Gastrocnemius medialis (tissue), 4 donors: Measurements from ENCODE around the gene PCSK4. TPM values are rescaled to one million over a fixed set of nuclear protein-coding genes. Genes with fewer than 3 reads are reported as not detected.
"Not testable (repeated sequence)": the region's sequence is repeated elsewhere in the genome, so short reads cannot be mapped to it uniquely, and the experiment has no call there.

Source experiments
- ATAC-seq, 2 donors: fragments of 150-250 bp; one replicate each; pipeline ENCODE4 v1.9.1; 2016
- DNase-seq, 2 donors: peaks; one replicate each; pipeline ENCODE4 v3.0.0-alpha.2; 2019
- H3K27ac ChIP-seq, 4 donors: fragments of 200-600 bp; sonication (generic); 1 replicate in 1 of 4; 2 replicates in 3 of 4; pipeline ENCODE4 v1.5.1; 2016 to 2018; ENCODE audit warnings: mild to moderate bottlenecking in 2 of 4, moderate library complexity in 1 of 4
- H3K27me3 ChIP-seq, 3 donors: fragments of 200-600 bp; sonication (generic) in 2 of 3; 1 replicate in 1 of 3; 2 replicates in 2 of 3; pipeline versions ENCODE4 v1.5.1 to v1.6.0; 2016 to 2019; ENCODE audit warnings: mild to moderate bottlenecking in 1 of 3, moderate library complexity in 1 of 3
- H3K36me3 ChIP-seq, 2 donors: fragments of 200-600 bp; sonication (generic) in 1 of 2; one replicate each; pipeline ENCODE4 v1.5.1; 2017 to 2018
- H3K4me1 ChIP-seq, 2 donors: fragments of 200-600 bp; sonication (generic) in 1 of 2; one replicate each; pipeline ENCODE4 v1.5.1; 2016 to 2017; ENCODE audit warnings: mild to moderate bottlenecking in 2 of 2
- H3K4me3 ChIP-seq, 4 donors: fragments of 200-600 bp; sonication (generic) in 3 of 4; 1 replicate in 1 of 4; 2 replicates in 3 of 4; pipeline ENCODE4 v1.5.1; 2016 to 2019; ENCODE audit warnings: mild to moderate bottlenecking in 2 of 4
- H3K9me3 ChIP-seq, 3 donors: fragments of 200-600 bp; sonication (generic) in 2 of 3; 1 replicate in 1 of 3; 2 replicates in 2 of 3; pipeline ENCODE4 v1.5.1; 2016 to 2019
- POLR2A ChIP-seq, 2 donors: fragments of 450-650 bp; IDR thresholded peaks; one replicate each; pipeline ENCODE4 v1.6.1; 2017; ENCODE audit warnings: antibody characterized with exemption in 2 of 2, mild to moderate bottlenecking in 2 of 2, moderate library complexity in 2 of 2
- in situ Hi-C, 4 donors: fragments of 200-750 bp; cut with MboI; loops; one replicate each; pipeline versions ENCODE4 v1.15.0 to v1.8.0; 2017; ENCODE audit warnings: low sequenced_read_pairs in 4 of 4
- intact Hi-C: fragments of 100-400 bp; cut with DNase I; formaldehyde crosslinking; loops from one replicate; pipeline ENCODE4 v1.15.1; 2023; ENCODE audit warnings: low total_unique reads
- total RNA-seq, 4 donors: library from RNA; depleted of rRNA; stranded (reverse); fragments of >200 nt; gene quantifications; one replicate each; pipeline versions ENCODE4 v1.1.0 to v1.2.3, GENCODE V29; 2016
- TF ChIP-seq, protein P1 (sequence below), 5 experiments: fragments of 450-650 bp in 3 of 5; fragments of 200-600 bp in 2 of 5; sonication (generic) in 2 of 5; IDR thresholded peaks in 4 of 5; conservative IDR thresholded peaks in 1 of 5; 1 replicate in 4 of 5; 2 replicates in 1 of 5; pipeline ENCODE4 v1.5.1; 2016 to 2019; ENCODE audit warnings: antibody characterized with exemption in 5 of 5, mild to moderate bottlenecking in 3 of 5, moderate library complexity in 3 of 5

PCSK4 gene
- total RNA-seq, 4 donors from 2014 or later = 0.12 to 0.60 (median 0.37) TPM

DNA sequence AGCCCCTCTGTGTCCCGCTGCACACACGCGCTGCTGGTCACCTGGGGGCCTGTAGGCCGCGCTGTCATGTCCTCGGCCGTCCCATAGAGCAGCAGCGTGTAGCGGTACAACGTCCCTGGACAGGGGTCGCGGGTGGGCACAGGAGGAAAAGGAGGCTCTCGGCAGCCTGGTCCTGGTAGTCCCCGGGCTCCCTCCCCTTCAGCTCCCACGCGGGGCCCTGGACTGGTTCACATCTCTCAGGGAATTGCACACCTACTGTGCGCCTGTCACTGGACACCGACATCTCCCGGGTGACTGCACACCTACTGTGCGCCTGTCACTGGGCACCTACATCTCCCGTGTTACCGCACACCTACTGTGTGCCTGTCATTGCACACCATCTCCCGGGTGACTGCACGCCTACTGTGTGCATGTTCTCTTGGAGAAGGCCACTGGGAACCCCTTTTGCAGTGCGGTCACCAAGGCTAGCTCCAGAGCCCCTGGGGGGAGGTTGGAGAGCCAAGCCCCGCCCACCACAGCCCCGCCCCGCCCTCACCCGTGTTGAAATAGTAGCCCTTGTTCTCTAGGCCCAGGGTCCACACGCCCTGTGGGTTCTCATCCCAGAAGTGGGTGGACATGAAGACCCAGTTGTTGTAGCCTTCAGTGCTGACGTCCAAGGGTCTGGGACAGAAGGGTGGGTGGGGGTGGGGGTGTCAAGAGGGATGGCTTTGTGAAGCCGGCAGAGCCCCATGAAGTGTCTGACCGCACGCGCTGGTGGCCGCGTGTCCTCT, 7.6 kb downstream of the PCSK4 start:
- Histone ChIP-seq H3K4me1 (peaks cover 9 to 16% of the 10 kb centered on the region in 2 donors), H3K27ac (no peak overlapping the region), H3K9me3 (no peaks in the 10 kb centered on the region), H3K36me3 (no peaks in the 10 kb centered on the region), H3K27me3 (no peaks in the 10 kb centered on the region), H3K4me3 (no peak overlapping the region)
- TF ChIP-seq, protein P1, sequence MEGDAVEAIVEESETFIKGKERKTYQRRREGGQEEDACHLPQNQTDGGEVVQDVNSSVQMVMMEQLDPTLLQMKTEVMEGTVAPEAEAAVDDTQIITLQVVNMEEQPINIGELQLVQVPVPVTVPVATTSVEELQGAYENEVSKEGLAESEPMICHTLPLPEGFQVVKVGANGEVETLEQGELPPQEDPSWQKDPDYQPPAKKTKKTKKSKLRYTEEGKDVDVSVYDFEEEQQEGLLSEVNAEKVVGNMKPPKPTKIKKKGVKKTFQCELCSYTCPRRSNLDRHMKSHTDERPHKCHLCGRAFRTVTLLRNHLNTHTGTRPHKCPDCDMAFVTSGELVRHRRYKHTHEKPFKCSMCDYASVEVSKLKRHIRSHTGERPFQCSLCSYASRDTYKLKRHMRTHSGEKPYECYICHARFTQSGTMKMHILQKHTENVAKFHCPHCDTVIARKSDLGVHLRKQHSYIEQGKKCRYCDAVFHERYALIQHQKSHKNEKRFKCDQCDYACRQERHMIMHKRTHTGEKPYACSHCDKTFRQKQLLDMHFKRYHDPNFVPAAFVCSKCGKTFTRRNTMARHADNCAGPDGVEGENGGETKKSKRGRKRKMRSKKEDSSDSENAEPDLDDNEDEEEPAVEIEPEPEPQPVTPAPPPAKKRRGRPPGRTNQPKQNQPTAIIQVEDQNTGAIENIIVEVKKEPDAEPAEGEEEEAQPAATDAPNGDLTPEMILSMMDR (IDR thresholded peaks at IDR 0.05 in 4 of 5, conservative IDR thresholded peaks at IDR 0.05 in 1 of 5) = no peak
- TF ChIP-seq POLR2A (IDR thresholded peaks at IDR 0.05) = no peak
- DNase-seq (no peak), ATAC-seq (no peak)
- in situ Hi-C loops (no loop called here), intact Hi-C loops (no loop called here)

DNA sequence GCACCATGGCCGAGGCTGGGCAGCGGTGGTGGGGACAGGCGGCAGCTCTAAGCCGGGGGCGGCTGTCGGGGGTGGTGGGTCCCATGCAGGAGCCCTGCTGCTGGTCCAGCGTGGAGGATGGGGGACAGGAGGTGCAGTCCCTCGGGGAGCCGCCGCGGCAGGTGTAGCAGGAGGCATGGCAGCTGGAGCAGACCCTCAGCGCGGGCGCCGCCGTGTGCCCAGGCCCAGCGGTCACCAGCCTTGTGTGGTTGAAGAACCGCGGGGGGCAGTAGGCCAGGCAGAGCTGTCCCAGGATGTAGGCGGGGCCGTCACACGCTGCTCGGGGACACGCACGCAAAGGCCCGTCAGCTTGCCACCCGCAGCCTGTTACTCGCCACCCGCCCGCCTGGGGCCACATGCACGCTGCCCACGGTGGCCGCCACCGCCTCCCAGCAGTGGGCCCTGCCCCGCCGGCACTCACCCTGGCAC, 8.2 kb downstream of the PCSK4 start:
- Histone ChIP-seq H3K36me3 (no peaks in the 10 kb centered on the region), H3K27me3 (no peaks in the 10 kb centered on the region), H3K4me1 (peaks cover 9 to 16% of the 10 kb centered on the region in 2 donors), H3K4me3 (no peak overlapping the region), H3K9me3 (no peaks in the 10 kb centered on the region), H3K27ac (no peak overlapping the region)
- DNase-seq (no peak), ATAC-seq (no peak)
- TF ChIP-seq, protein P1 (IDR thresholded peaks at IDR 0.05 in 4 of 5, conservative IDR thresholded peaks at IDR 0.05 in 1 of 5) = no peak
- TF ChIP-seq POLR2A (IDR thresholded peaks at IDR 0.05) = no peak
- in situ Hi-C loops (no loop called here), intact Hi-C loops (no loop called here)

DNA sequence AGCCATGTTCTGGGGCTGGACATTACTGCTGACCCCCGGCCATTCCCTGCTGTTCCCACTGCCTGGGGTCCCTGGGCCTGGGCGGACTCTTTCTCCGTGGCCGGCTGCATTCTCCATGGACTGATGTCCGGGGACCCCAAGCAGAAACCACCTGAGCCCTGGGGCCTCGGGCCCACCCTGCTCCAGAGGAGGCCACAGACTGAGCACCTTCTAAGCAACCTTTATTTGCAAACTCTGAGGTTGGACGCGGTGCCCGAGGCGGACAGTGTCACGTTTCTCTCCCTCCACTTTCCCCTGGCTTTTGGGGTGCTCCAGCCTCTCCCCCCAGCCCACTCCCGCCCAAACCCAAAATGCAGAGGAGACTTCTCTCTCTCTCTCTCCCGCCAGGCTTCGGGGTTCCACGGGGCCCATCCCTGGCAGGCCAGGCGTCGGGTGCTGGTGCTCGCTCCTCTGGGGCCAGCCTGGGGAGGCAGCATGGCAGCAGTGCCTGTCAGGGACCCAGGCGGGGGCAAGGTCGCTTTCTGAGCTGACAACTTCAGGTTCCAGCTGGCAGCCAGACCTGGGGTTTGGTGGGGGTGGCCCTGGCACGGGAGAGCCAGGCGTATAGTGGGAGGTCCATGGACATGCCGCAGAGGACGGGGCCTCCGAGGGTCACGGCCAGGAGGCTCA, 8.8 kb downstream of the PCSK4 start:
- in situ Hi-C loops = no loop called here
- Histone ChIP-seq H3K4me3 (no peak overlapping the region), H3K36me3 (no peaks in the 10 kb centered on the region), H3K27ac (no peak overlapping the region), H3K27me3 (no peaks in the 10 kb centered on the region), H3K4me1 (peaks cover 9 to 16% of the 10 kb centered on the region in 2 donors), H3K9me3 (no peaks in the 10 kb centered on the region)
- intact Hi-C loops = no loop called here
- ATAC-seq (no peak), DNase-seq (no peak)
- TF ChIP-seq POLR2A (IDR thresholded peaks at IDR 0.05) = no peak
- TF ChIP-seq, protein P1 (IDR thresholded peaks at IDR 0.05 in 4 of 5, conservative IDR thresholded peaks at IDR 0.05 in 1 of 5) = no peak

DNA sequence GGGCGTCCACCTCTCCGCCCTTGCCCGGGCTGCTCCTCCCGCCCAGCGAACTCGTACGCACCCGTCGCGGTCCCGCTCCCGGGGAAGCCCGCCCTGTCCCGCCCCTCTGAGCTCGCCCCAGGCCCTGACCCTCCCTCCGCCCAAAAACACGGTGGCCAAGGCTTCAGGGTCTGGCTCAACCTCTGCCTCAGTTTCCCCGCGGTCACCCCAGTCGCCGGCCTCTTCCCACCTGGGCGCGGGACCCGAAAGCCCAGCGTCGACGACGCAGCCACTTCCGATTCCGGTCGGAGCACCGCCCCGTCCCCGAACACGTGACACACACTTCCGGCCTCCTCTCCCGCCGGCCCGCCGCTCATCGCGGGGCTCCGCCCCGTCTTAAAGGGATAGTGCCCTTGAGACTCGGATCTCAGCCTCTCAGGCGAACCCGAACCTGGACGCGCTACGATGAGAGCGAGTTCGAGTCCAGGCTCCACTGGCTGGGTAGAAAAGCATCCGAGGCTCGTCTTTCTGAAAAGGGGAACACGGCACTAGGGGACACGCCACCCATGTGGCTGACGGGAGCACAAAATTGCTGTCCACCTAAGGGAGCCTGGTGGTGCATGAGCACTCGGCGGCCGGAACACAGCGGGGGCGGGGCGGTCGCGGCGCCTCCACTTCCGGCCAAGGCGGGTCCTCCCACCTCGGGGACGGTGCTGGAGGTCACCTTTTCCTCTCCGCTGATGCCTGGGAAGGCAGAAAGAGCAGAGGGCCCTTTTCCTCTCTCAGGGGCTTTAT, 11.0 kb downstream of the PCSK4 start, which contains the start of gene C19orf25:
Gene C19orf25 (minus strand): TSS at position 282 of the 774 bp plus-strand sequence. CDS start 312 bp downstream, outside the sequence.
- TF ChIP-seq, protein P1 (IDR thresholded peaks at IDR 0.05 in 4 of 5, conservative IDR thresholded peaks at IDR 0.05 in 1 of 5) = no peak
- TF ChIP-seq POLR2A (IDR thresholded peaks at IDR 0.05) = peak; percentile 39 to 66
- intact Hi-C loops (loop anchor here (1.0 kb wide), 4 partner anchors 11 to 41 kb away; partner anchors contain the start of genes ADAMTSL5, PCSK4 and RPS15), in situ Hi-C loops (no loop called here)
- peak; percentile 98 for ATAC-seq
- Histone ChIP-seq H3K9me3 (no peaks in the 10 kb centered on the region), H3K27me3 (no peaks in the 10 kb centered on the region), H3K36me3 (no peaks in the 10 kb centered on the region), H3K4me1 (peaks cover 9 to 19% of the 10 kb centered on the region in 2 donors), H3K27ac (peak within 1 kb of the TSS; percentile 71 to 77 (median 72)), H3K4me3 (peak within 1 kb of the TSS; percentile 84 to 99 (median 92))
- peak; percentile 86 to 91 for DNase-seq

DNA sequence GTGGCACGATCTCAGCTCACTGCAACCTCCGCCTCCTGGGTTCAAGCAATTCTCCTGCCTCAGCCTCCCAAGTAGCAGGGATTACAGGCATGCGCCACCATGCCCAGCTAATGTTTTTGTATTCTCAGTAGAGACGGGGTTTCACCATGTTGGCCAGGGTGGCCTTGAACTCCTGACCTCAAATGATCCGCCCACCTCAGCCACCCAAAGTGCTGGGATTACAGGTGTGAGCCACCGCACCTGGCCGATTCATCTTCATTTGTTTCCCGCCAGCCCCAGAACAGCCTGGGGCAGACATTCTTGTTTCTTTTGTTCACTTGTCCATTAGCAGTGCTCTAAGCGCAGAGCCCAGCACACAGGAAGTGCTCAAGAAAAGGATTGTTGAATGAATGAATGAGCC, 13.1 kb downstream of the PCSK4 start:
- in situ Hi-C loops, DNase-seq, ATAC-seq, H3K36me3 ChIP-seq, H3K27ac ChIP-seq, H3K4me3 ChIP-seq, H3K9me3 ChIP-seq, intact Hi-C loops: not testable (repeated sequence)
- peaks cover 17 to 20% (median 18%) of the 10 kb centered on the region in 3 donors for H3K27me3 ChIP-seq
- peaks cover 9 to 28% of the 10 kb centered on the region in 2 donors for H3K4me1 ChIP-seq
